Adrenal gland (tissue), 5 donors: ENCODE measurements around the gene STAT1.

ENCODE experiments used
- POLR2A ChIP-seq, 2 donors: fragments of 450-650 bp; IDR thresholded peaks; one replicate each; pipeline ENCODE4 v1.6.1; 2017; ENCODE audit warnings: antibody characterized with exemption in 2 of 2, mild to moderate bottlenecking in 2 of 2, moderate library complexity in 1 of 2
- TF ChIP-seq, protein P1 (sequence below), 6 experiments: fragments of 450-650 bp in 4 of 6; fragments of 200-600 bp in 2 of 6; sonication (generic) in 1 of 6; IDR thresholded peaks; 1 replicate in 5 of 6; 2 replicates in 1 of 6; pipeline versions ENCODE4 v1.5.1 to v1.8.0; 2016 to 2021; ENCODE audit warnings: antibody characterized with exemption in 6 of 6, mild to moderate bottlenecking in 2 of 6, moderate library complexity in 1 of 6
- donor health status: DM: no; HTN: no; CAD: no.

DNA sequence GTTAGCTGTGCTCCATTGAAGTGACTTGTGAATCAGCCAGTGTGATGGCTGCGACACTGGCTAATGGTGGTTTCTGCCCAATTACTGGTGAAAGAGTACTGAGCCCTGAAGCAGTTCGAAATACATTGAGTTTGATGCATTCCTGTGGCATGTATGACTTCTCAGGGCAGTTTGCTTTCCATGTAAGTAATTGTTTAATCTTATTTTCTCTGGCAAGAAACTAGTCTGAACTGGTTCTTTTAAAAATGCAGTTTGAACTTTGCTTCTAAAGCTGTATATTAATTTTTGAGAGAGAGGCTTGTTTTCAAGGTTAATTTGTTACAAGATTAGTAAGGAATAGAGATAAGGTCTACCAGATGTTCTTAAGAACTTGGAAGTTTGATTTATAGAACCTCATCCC, 86.7 kb downstream of the STAT1 start:
- TF ChIP-seq, protein P1, sequence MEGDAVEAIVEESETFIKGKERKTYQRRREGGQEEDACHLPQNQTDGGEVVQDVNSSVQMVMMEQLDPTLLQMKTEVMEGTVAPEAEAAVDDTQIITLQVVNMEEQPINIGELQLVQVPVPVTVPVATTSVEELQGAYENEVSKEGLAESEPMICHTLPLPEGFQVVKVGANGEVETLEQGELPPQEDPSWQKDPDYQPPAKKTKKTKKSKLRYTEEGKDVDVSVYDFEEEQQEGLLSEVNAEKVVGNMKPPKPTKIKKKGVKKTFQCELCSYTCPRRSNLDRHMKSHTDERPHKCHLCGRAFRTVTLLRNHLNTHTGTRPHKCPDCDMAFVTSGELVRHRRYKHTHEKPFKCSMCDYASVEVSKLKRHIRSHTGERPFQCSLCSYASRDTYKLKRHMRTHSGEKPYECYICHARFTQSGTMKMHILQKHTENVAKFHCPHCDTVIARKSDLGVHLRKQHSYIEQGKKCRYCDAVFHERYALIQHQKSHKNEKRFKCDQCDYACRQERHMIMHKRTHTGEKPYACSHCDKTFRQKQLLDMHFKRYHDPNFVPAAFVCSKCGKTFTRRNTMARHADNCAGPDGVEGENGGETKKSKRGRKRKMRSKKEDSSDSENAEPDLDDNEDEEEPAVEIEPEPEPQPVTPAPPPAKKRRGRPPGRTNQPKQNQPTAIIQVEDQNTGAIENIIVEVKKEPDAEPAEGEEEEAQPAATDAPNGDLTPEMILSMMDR (IDR thresholded peaks at IDR 0.05), result no peak
- no peak for TF ChIP-seq POLR2A (IDR thresholded peaks at IDR 0.05)
